Measurements from ENCODE around the gene TADA3.

Gene TADA3

DNA sequence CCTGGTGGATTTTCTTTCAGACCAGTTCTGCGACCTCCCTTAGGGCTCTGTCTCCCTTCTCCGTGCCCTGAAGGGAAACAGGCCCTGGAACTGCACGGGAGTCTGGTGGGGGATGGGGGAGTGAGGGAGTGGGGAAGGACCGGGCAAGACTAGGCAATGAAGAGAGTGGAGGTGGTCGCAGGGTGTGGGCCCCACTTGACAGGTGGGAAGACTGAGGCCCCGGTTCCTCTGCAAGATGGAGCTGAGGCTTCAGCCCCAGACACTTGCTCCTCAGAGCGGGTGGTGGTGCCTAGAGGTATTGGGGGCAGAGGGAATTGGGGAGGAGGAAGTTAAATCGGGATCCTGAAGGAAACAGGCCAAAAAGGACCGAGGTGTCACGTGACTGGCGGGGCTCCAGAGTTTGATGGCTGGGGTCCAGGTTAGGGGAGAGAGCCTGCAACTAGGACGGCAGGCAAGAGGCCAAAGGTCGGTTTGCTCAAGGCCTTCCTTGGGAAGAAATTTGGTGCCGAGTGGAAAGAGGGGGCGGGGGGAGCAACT, 21.9 kb downstream of the TADA3 start:
- no peak for ATAC-seq (ENCODE audit: insufficient read depth, low read depth)
- no peak for DNase-seq
- Histone ChIP-seq H3K36me3 (ENCODE audit: insufficient read depth, low read length) (no peaks in the 10 kb centered on the region), H2AFZ (ENCODE audit: low read depth, low read length) (no peak overlapping the region), H3K4me2 (ENCODE audit: insufficient read depth, low read length) (no peak overlapping the region), H4K20me1 (ENCODE audit: insufficient read depth, low read length) (0 out of 2 replicates have a peak, but pooled peaks cover 7% of the 10 kb centered on the region), H3K9ac (ENCODE audit: low read depth, low read length) (no peak overlapping the region), H3K9me3 (ENCODE audit: insufficient read depth, low read length, severe bottlenecking) (no peaks in the 10 kb centered on the region), H3K4me3 (ENCODE audit: low read depth in 1 of 2, low read length in 2 of 2) (no peak overlapping the region), H3K79me2 (ENCODE audit: insufficient read depth, low read length) (no peaks in the 10 kb centered on the region), H3K27ac (ENCODE audit: low read length) (no peak overlapping the region), H3K27me3 (ENCODE audit: insufficient read depth, low read length, poor library complexity) (no peaks in the 10 kb centered on the region), H3K4me1 (ENCODE audit: insufficient read depth, low read length) (no peaks in the 10 kb centered on the region)
- no peak for TF ChIP-seq EZH2 (IDR thresholded peaks at IDR 0.05; ENCODE audit: borderline replicate concordance, low read depth, low read length, severe bottlenecking)
- TF ChIP-seq, protein P1, sequence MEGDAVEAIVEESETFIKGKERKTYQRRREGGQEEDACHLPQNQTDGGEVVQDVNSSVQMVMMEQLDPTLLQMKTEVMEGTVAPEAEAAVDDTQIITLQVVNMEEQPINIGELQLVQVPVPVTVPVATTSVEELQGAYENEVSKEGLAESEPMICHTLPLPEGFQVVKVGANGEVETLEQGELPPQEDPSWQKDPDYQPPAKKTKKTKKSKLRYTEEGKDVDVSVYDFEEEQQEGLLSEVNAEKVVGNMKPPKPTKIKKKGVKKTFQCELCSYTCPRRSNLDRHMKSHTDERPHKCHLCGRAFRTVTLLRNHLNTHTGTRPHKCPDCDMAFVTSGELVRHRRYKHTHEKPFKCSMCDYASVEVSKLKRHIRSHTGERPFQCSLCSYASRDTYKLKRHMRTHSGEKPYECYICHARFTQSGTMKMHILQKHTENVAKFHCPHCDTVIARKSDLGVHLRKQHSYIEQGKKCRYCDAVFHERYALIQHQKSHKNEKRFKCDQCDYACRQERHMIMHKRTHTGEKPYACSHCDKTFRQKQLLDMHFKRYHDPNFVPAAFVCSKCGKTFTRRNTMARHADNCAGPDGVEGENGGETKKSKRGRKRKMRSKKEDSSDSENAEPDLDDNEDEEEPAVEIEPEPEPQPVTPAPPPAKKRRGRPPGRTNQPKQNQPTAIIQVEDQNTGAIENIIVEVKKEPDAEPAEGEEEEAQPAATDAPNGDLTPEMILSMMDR (IDR thresholded peaks at IDR 0.05; ENCODE audit: borderline replicate concordance, extremely low read depth, low read length, poor library complexity, severe bottlenecking) = no peak

DNA sequence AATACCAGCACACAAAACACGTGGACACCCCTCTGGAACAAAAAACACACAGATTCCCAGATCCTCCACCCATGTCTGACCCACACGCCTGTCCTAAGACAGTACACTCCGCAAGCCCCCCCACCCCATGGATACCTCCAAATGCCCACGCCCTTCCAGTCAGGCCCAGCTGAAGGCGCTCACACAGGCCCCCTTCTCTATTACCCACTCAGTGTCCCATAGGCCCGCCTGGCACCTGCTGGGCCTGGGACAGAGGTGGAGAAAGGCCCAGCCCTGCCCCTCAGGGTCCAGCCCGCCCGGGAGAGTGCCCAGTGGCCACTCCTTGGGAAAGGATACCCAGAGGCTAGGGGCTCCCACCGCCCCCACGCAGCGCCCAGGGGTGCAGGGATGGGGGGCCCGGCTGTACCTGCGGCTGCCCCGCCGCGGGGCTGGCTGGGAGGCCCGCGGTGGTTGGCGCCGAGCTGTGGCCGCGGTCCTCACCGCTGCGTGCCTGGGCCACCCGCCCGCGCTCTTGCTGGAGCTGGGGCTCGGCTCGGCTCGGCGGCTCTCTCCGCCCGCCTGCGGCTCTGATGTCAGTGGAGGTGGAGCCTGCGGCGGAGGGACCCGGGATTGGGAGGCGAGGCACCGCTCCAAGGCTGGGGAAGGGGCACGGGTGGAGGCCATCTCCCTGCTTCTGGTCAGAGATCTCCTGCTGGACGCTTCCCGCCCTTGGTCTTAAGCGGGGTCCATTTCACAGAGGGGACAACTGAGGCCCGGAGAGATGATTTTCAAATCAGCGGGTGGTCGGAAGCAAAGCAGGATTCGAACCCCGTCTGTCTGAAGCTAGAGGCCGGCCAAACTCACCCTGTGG, 22.6 kb downstream of the TADA3 start, which contains the start of gene CAMK1:
CAMK1 (minus strand) TSS at position 522 of the 850 bp plus-strand sequence. CDS start 2,198 bp downstream, outside the sequence.
- no peak within 1 kb of the TSS for H3K4me2 ChIP-seq (ENCODE audit: insufficient read depth, low read length)
- H3K27me3 ChIP-seq (ENCODE audit: insufficient read depth, low read length, poor library complexity) = no peaks in the 10 kb centered on the region
- ATAC-seq (ENCODE audit: insufficient read depth, low read depth) (0 out of 3 replicates have a peak, but pooled peaks have one; percentile 5), DNase-seq (no peak)
- H3K4me3 ChIP-seq (ENCODE audit: low read depth in 1 of 2, low read length in 2 of 2) = no peak within 1 kb of the TSS
- H4K20me1 ChIP-seq (ENCODE audit: insufficient read depth, low read length) = 0 out of 2 replicates have a peak, but pooled peaks cover 7% of the 10 kb centered on the region
- TF ChIP-seq, protein P1 (IDR thresholded peaks at IDR 0.05; ENCODE audit: borderline replicate concordance, extremely low read depth, low read length, poor library complexity, severe bottlenecking) = no peak
- TF ChIP-seq EZH2 (IDR thresholded peaks at IDR 0.05; ENCODE audit: borderline replicate concordance, low read depth, low read length, severe bottlenecking) = no peak
- no peaks in the 10 kb centered on the region for H3K9me3 ChIP-seq (ENCODE audit: insufficient read depth, low read length, severe bottlenecking)
- no peaks in the 10 kb centered on the region for H3K4me1 ChIP-seq (ENCODE audit: insufficient read depth, low read length)
- no peak within 1 kb of the TSS for H3K9ac ChIP-seq (ENCODE audit: low read depth, low read length)
- no peak within 1 kb of the TSS for H3K27ac ChIP-seq (ENCODE audit: low read length)
- no peak within 1 kb of the TSS for H2AFZ ChIP-seq (ENCODE audit: low read depth, low read length)
- no peaks in the 10 kb centered on the region for H3K79me2 ChIP-seq (ENCODE audit: insufficient read depth, low read length)
- no peaks in the 10 kb centered on the region for H3K36me3 ChIP-seq (ENCODE audit: insufficient read depth, low read length)

DNA sequence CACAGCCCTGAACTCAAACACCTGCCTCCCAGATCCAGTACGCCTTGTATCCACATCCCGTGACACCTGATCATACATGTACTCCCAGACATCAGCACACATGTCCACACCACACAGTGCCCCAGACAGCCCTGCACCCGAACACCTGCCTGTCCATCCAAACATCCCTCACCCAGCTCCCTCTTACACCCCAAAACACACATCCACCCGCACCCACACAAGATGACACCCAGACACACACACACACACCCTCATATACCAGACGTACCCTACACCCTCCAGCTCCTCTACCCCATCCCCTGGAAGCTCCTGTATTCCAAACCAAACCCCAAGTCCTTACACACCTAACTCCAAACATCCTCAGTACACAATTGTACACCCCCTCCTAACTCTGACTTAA, 23.3 kb downstream of the TADA3 start:
- ATAC-seq (ENCODE audit: insufficient read depth, low read depth) (peak; percentile 11; the same call in 1 of the 3 replicates), DNase-seq (no peak)
- Histone ChIP-seq H3K4me1 (ENCODE audit: insufficient read depth, low read length) (no peaks in the 10 kb centered on the region), H3K27ac (ENCODE audit: low read length) (no peak overlapping the region), H3K4me2 (ENCODE audit: insufficient read depth, low read length) (no peak overlapping the region), H3K9ac (ENCODE audit: low read depth, low read length) (no peak overlapping the region), H3K79me2 (ENCODE audit: insufficient read depth, low read length) (no peaks in the 10 kb centered on the region), H2AFZ (ENCODE audit: low read depth, low read length) (no peak overlapping the region), H3K27me3 (ENCODE audit: insufficient read depth, low read length, poor library complexity) (no peaks in the 10 kb centered on the region), H3K36me3 (ENCODE audit: insufficient read depth, low read length) (no peaks in the 10 kb centered on the region), H3K4me3 (ENCODE audit: low read depth in 1 of 2, low read length in 2 of 2) (no peak overlapping the region), H4K20me1 (ENCODE audit: insufficient read depth, low read length) (0 out of 2 replicates have a peak, but pooled peaks cover 7% of the 10 kb centered on the region), H3K9me3 (ENCODE audit: insufficient read depth, low read length, severe bottlenecking) (no peaks in the 10 kb centered on the region)
- TF ChIP-seq EZH2 (IDR thresholded peaks at IDR 0.05; ENCODE audit: borderline replicate concordance, low read depth, low read length, severe bottlenecking) = no peak
- TF ChIP-seq, protein P1 (IDR thresholded peaks at IDR 0.05; ENCODE audit: borderline replicate concordance, extremely low read depth, low read length, poor library complexity, severe bottlenecking) = no peak
